ENCODE data around the gene CCDC88B. TPM values are rescaled to one million over a fixed set of nuclear protein-coding genes. Genes with fewer than 3 reads are reported as not detected.
A peak's percentile ranks its signal among the peaks of the same experiment; 100 is the strongest.

The CCDC88B gene
- total and polyA plus RNA-seq, 2 experiments from 2014 or later, result 6.8 to 12.1 TPM

DNA sequence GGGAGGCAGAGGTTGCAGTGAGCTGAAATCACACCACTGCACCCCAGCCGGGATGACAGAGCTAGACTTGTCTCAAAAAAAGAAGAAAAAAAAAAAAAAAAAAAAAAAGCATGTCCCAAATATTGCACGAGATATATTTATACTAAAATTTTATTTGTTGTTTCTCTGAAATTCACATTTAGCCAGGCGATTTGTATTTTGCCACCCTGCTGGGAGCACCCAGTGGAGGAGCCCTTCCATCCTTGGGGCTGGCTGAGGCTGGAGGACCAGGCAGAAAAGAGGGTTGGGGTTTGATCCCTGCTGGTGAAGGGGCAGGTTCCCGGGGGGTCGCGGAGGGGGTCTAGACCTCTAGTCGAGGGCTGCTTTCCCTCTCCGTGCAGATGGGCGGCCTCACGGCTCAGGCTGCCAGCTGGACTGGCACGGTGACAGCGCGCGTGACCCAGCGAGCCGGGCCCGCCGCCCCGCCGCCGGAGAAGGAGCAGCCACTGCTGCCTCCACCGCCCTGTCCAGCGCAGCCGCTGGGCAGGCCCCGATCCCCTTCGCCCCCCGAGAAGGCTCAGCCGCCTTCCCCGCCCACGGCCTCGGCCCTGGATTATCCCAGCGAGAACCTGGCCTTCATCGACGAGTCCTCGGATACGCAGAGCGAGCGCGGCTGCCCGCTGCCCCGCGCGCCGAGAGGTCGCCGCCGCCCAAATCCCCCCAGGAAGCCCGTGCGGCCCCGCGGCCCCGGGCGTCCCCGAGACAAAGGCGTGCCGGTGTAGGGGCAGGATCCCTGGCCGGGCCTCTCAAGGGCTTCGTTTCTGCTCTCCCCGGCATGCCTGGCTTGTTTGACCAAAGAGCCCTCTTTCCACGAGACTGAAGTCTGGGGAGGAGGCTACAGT, 40.8 kb upstream of the CCDC88B start:
- Histone ChIP-seq H3K27ac (ENCODE audit: low read depth) (no peak overlapping the region), H3K27me3 (ENCODE audit: insufficient read depth) (peaks cover 92% of the 10 kb centered on the region), H4K20me1 (replicated peaks; ENCODE audit: insufficient read depth) (peaks cover 16% of the 10 kb centered on the region; the same call in 1 of the 2 replicates), H3K36me3 (ENCODE audit: insufficient read depth) (no peaks in the 10 kb centered on the region), H3K79me2 (replicated peaks; ENCODE audit: insufficient read depth) (no peaks in the 10 kb centered on the region), H3K4me1 (ENCODE audit: insufficient read depth) (peaks cover 12% of the 10 kb centered on the region; the same call in 1 of the 2 replicates), H3F3A (replicated peaks; ENCODE audit: low read depth) (peaks cover 20% of the 10 kb centered on the region), H3K4me3 (peak overlapping the region; percentile 56), H3K4me2 (peak overlapping the region; percentile 81), H2AFZ (no peak overlapping the region; the same call in 1 of the 2 replicates), H3K9me2 (ENCODE audit: insufficient read depth) (no peaks in the 10 kb centered on the region)
- Mint-ChIP-seq H3K4me3 (peak overlapping the region; percentile 64), H3K36me3 (ENCODE audit: low read depth) (no peaks in the 10 kb centered on the region), H3K4me1 (peaks cover 16% of the 10 kb centered on the region), H3K27me3 (ENCODE audit: insufficient read depth, low read depth, poor library complexity) (peaks cover 83% of the 10 kb centered on the region), H3K9me3 (no peaks in the 10 kb centered on the region; the same call in 2 of the 3 replicates), H3K27ac (no peak overlapping the region)
- TF ChIP-seq EZH2 (IDR thresholded peaks at IDR 0.05; ENCODE audit: low read depth, unreplicated experiment), result peak; percentile 67
- TF ChIP-seq POLR2AphosphoS5 (IDR thresholded peaks at IDR 0.05; ENCODE audit: low read depth), result no peak
- TF ChIP-seq EZH2phosphoT487 (IDR thresholded peaks at IDR 0.05; ENCODE audit: unreplicated experiment), result peak; percentile 89
- DNase-seq (ENCODE audit: low spot score) (peak; percentile 40), ATAC-seq (peak; percentile 2; the same call in 2 of the 3 replicates)

- peak; percentile 14 for ATAC-seq
- Histone ChIP-seq H3K79me2 (replicated peaks; ENCODE audit: insufficient read depth) (no peaks in the 10 kb centered on the region), H3K4me1 (ENCODE audit: insufficient read depth) (peaks cover 12% of the 10 kb centered on the region; the same call in 1 of the 2 replicates), H3F3A (replicated peaks; ENCODE audit: low read depth) (peaks cover 25% of the 10 kb centered on the region), H3K27me3 (ENCODE audit: insufficient read depth) (peaks cover 83% of the 10 kb centered on the region), H2AFZ (peak within 1 kb of the TSS; percentile 97), H3K36me3 (ENCODE audit: insufficient read depth) (no peaks in the 10 kb centered on the region), H4K20me1 (replicated peaks; ENCODE audit: insufficient read depth) (peaks cover 16% of the 10 kb centered on the region; the same call in 1 of the 2 replicates), H3K27ac (ENCODE audit: low read depth) (no peak within 1 kb of the TSS), H3K4me2 (peak within 1 kb of the TSS; percentile 81), H3K9me2 (ENCODE audit: insufficient read depth) (no peaks in the 10 kb centered on the region), H3K4me3 (peak within 1 kb of the TSS; percentile 56)
- peak; percentile 81 for DNase-seq (ENCODE audit: low spot score)
- no peak within 1 kb of the TSS for H3K27ac Mint-ChIP-seq
- peaks cover 19% of the 10 kb centered on the region for H3K4me1 Mint-ChIP-seq
- H3K27me3 Mint-ChIP-seq (ENCODE audit: insufficient read depth, low read depth, poor library complexity), result peaks cover 82% of the 10 kb centered on the region
- no peaks in the 10 kb centered on the region for H3K36me3 Mint-ChIP-seq (ENCODE audit: low read depth)
- H3K9me3 Mint-ChIP-seq, result no peaks in the 10 kb centered on the region; the same call in 2 of the 3 replicates
- TF ChIP-seq STAT1 (IDR thresholded peaks at IDR 0.05; ENCODE audit: unreplicated experiment), result no peak
- TF ChIP-seq EZH2 (IDR thresholded peaks at IDR 0.05; ENCODE audit: low read depth, unreplicated experiment), result peak; percentile 40
- TF ChIP-seq, protein P1, sequence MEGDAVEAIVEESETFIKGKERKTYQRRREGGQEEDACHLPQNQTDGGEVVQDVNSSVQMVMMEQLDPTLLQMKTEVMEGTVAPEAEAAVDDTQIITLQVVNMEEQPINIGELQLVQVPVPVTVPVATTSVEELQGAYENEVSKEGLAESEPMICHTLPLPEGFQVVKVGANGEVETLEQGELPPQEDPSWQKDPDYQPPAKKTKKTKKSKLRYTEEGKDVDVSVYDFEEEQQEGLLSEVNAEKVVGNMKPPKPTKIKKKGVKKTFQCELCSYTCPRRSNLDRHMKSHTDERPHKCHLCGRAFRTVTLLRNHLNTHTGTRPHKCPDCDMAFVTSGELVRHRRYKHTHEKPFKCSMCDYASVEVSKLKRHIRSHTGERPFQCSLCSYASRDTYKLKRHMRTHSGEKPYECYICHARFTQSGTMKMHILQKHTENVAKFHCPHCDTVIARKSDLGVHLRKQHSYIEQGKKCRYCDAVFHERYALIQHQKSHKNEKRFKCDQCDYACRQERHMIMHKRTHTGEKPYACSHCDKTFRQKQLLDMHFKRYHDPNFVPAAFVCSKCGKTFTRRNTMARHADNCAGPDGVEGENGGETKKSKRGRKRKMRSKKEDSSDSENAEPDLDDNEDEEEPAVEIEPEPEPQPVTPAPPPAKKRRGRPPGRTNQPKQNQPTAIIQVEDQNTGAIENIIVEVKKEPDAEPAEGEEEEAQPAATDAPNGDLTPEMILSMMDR (conservative IDR thresholded peaks at IDR 0.05; ENCODE audit: low read depth in 2 of 2), result no peak
- TF ChIP-seq EZH2phosphoT487 (IDR thresholded peaks at IDR 0.05; ENCODE audit: unreplicated experiment), result no peak
- TF ChIP-seq POLR2AphosphoS5 (IDR thresholded peaks at IDR 0.05; ENCODE audit: low read depth), result no peak
- H3K4me3 Mint-ChIP-seq, result peak within 1 kb of the TSS; percentile 73
These were observed 40.0 kb upstream of the CCDC88B start, which contains the start of gene CATSPERZ for GRCh38 chr11:64299847-64300648. TSS of gene CATSPERZ (plus strand) at chr11:64300358. CDS start at chr11:64300411, 53 bp downstream.
